GM12878 (cell line): Measurements from ENCODE around the gene TLCD2.

Experiments
- EGR1 ChIP-seq, 2 experiments: IDR thresholded peaks; 1 replicate in 1 of 2; 2 replicates in 1 of 2; pipeline ENCODE4 v1.6.1; 2011 to 2012; ENCODE audit warnings: low read depth in 2 of 2, low read length in 2 of 2, borderline replicate concordance in 1 of 2, mild to moderate bottlenecking in 1 of 2, moderate library complexity in 1 of 2
- EZH2 ChIP-seq: IDR thresholded peaks from 2 replicates; pipeline ENCODE4 v1.6.1; 2012; ENCODE audit warnings: low read depth, mild to moderate bottlenecking, control low read depth, inconsistent platforms, low read length, borderline replicate concordance; ENCODE audit not compliant: control insufficient read depth
- RAD21 ChIP-seq: IDR thresholded peaks from 2 replicates; pipeline ENCODE4 v1.6.1; 2011; ENCODE audit warnings: mild to moderate bottlenecking, low read depth, low read length, moderate library complexity; ENCODE audit not compliant: insufficient read depth
- SIN3A ChIP-seq: IDR thresholded peaks from 2 replicates; pipeline ENCODE4 v1.6.1; 2012; ENCODE audit warnings: low read depth, low read length, improper control_type of control experiment
- SMC3 ChIP-seq: IDR thresholded peaks from 2 replicates; pipeline ENCODE4 v1.6.1; 2011; ENCODE audit warnings: low read length, improper control_type of control experiment, borderline replicate concordance
- SREBF2 ChIP-seq: IDR thresholded peaks from 2 replicates; pipeline ENCODE4 v1.6.1; 2012; ENCODE audit warnings: mild to moderate bottlenecking, low read length
- TCF7 ChIP-seq: IDR thresholded peaks from 2 replicates; pipeline ENCODE4 v1.6.1; 2014; ENCODE audit warnings: antibody characterized with exemption, borderline replicate concordance
- TF ChIP-seq, protein P1 (sequence below), 3 experiments: IDR thresholded peaks in 2 of 3; conservative IDR thresholded peaks in 1 of 3; 2 replicates each; pipeline ENCODE4 v1.5.1; 2011; ENCODE audit warnings: low read depth in 3 of 3, low read length in 3 of 3, mild to moderate bottlenecking in 3 of 3, control low read depth in 2 of 3, moderate library complexity in 2 of 3, inconsistent platforms in 1 of 3, mixed read lengths in 1 of 3; ENCODE audit not compliant: control insufficient read depth in 2 of 3, insufficient read depth in 1 of 3; ENCODE audit errors: extremely low read depth in 1 of 3
- TF ChIP-seq, protein P2 (sequence below): fragments of 450-650 bp; IDR thresholded peaks from 2 replicates; pipeline ENCODE4 v1.6.1; 2016; ENCODE audit warnings: mild to moderate bottlenecking

GRCh38 chr17:1716912-1717695 lies 6.9 kb upstream of the TLCD2 start:
- TF ChIP-seq TCF7, result no peak
- no peak; the same call in 1 of the 2 replicates for TF ChIP-seq SIN3A
- TF ChIP-seq, protein P1, sequence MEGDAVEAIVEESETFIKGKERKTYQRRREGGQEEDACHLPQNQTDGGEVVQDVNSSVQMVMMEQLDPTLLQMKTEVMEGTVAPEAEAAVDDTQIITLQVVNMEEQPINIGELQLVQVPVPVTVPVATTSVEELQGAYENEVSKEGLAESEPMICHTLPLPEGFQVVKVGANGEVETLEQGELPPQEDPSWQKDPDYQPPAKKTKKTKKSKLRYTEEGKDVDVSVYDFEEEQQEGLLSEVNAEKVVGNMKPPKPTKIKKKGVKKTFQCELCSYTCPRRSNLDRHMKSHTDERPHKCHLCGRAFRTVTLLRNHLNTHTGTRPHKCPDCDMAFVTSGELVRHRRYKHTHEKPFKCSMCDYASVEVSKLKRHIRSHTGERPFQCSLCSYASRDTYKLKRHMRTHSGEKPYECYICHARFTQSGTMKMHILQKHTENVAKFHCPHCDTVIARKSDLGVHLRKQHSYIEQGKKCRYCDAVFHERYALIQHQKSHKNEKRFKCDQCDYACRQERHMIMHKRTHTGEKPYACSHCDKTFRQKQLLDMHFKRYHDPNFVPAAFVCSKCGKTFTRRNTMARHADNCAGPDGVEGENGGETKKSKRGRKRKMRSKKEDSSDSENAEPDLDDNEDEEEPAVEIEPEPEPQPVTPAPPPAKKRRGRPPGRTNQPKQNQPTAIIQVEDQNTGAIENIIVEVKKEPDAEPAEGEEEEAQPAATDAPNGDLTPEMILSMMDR (IDR thresholded peaks at IDR 0.05 in 2 of 3, conservative IDR thresholded peaks at IDR 0.05 in 1 of 3; ENCODE audit: control insufficient read depth in 2 of 3, extremely low read depth in 1 of 3, insufficient read depth in 1 of 3, low read depth in 3 of 3, low read length in 3 of 3), result no peak
- TF ChIP-seq SMC3, result no peak
- TF ChIP-seq EGR1 (IDR thresholded peaks at IDR 0.05; ENCODE audit: borderline replicate concordance in 1 of 2, low read depth in 2 of 2, low read length in 2 of 2), result no peak
- no peak for TF ChIP-seq SREBF2
- no peak for TF ChIP-seq RAD21
- TF ChIP-seq, protein P2, sequence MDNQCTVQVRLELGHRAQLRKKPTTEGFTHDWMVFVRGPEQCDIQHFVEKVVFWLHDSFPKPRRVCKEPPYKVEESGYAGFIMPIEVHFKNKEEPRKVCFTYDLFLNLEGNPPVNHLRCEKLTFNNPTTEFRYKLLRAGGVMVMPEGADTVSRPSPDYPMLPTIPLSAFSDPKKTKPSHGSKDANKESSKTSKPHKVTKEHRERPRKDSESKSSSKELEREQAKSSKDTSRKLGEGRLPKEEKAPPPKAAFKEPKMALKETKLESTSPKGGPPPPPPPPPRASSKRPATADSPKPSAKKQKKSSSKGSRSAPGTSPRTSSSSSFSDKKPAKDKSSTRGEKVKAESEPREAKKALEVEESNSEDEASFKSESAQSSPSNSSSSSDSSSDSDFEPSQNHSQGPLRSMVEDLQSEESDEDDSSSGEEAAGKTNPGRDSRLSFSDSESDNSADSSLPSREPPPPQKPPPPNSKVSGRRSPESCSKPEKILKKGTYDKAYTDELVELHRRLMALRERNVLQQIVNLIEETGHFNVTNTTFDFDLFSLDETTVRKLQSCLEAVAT, result 0 out of 2 replicates have a peak, but pooled peaks have one; percentile 70
- TF ChIP-seq EZH2, result 0 out of 2 replicates have a peak, but pooled peaks have one; percentile 30
